Heart right ventricle (tissue), 16 donors: ENCODE data around the gene RAB11A. TPM values are rescaled to one million over a fixed set of nuclear protein-coding genes. Genes with fewer than 3 reads are reported as not detected.

ENCODE experiments used
- ATAC-seq, 8 donors: fragments of 200-7000 bp; cut with Tn5 transposase; one replicate each; pipeline ENCODE4 v1.9.1; 2020; ENCODE audit warnings: mild to moderate bottlenecking in 8 of 8, moderate library complexity in 8 of 8, moderate number of reproducible peaks in 1 of 8
- DNase-seq, 2 donors: peaks; one replicate each; pipeline ENCODE4 v3.0.0-alpha.2; 2020
- H3K27ac ChIP-seq, 10 donors: fragments of 200-600 bp; sonication (generic) in 2 of 10; one replicate each; pipeline versions ENCODE4 v1.5.0 to v1.8.0; 2020 to 2022; ENCODE audit warnings: mild to moderate bottlenecking in 3 of 10
- H3K27me3 ChIP-seq, 7 donors: fragments of 200-600 bp; one replicate each; pipeline ENCODE4 v1.8.0; 2021 to 2022; ENCODE audit warnings: mild to moderate bottlenecking in 2 of 7
- H3K36me3 ChIP-seq, 9 donors: fragments of 200-600 bp; sonication (generic) in 1 of 9; one replicate each; pipeline versions ENCODE4 v1.5.0 to v1.8.0; 2020 to 2022; ENCODE audit warnings: mild to moderate bottlenecking in 2 of 9
- H3K4me1 ChIP-seq, 9 donors: fragments of 200-600 bp; sonication (generic) in 1 of 9; one replicate each; pipeline versions ENCODE4 v1.5.0 to v1.8.0; 2020 to 2022; ENCODE audit warnings: mild to moderate bottlenecking in 4 of 9
- H3K4me3 ChIP-seq, 10 donors: fragments of 200-600 bp; sonication (generic) in 2 of 10; one replicate each; pipeline versions ENCODE4 v1.5.0 to v1.8.0; 2020 to 2022; ENCODE audit warnings: mild to moderate bottlenecking in 7 of 10, moderate library complexity in 2 of 10
- H3K9me3 ChIP-seq, 11 donors: fragments of 200-600 bp in 10 of 11; sonication (generic) in 2 of 11; one replicate each; pipeline versions ENCODE4 v1.5.0 to v1.8.0; 2013 to 2022; ENCODE audit warnings: mild to moderate bottlenecking in 2 of 11, control low read depth in 1 of 11, moderate library complexity in 1 of 11
- WGBS, 2 donors: extraction: QIAGEN DNeasy Blood & Tissue Kit; methylation state at CpG; one replicate each; pipeline ENCODE4 v1.1.7; 2013; ENCODE audit warnings: inconsistent platforms in 1 of 2; 5-methylcytosine and 5-hydroxymethylcytosine counted together
- intact Hi-C, 10 donors: fragments of 100-400 bp; cut with DNase I; formaldehyde crosslinking; loops; one replicate each; pipeline versions ENCODE4 v1.11.1 to v1.14.2; 2022
- polyA plus RNA-seq, 2 donors: library from polyadenylated mRNA; stranded (reverse); fragments of 200-250 nt; gene quantifications; one replicate each; pipeline ENCODE4 v1.2.3, GENCODE V29; 2013
- total RNA-seq, 10 donors: library from RNA; stranded (reverse); fragmentation: NEBNext Ultra II Directional in 3 of 10; extraction: Animal tissue kit (Norgen Biotek cat#: 25700) in 3 of 10; gene quantifications; one replicate each; pipeline versions ENCODE4 v1.2.1 to v1.2.4, GENCODE V29; 2021 to 2023
- TF ChIP-seq, protein P1 (sequence below), 9 donors: fragments of 200-600 bp; sonication (generic) in 2 of 9; IDR thresholded peaks; one replicate each; pipeline versions ENCODE4 v1.5.0 to v1.8.0; 2021 to 2022; ENCODE audit warnings: antibody characterized with exemption in 9 of 9, mild to moderate bottlenecking in 5 of 9, moderate library complexity in 1 of 9
- donor health status: Arrhythmogenic right ventricular cardiomyopathy.
- donor health status: ischemic (EF 13 %, LVEDD 7.1; RV severe dilation, severe dysfunction).
- donor health status: healthy with polysubstance abuse.
- donor health status: DM: no; HTN: yes; CAD: no.
- donor health status: DM: no; HTN: no; CAD: no.
- donor health status: ischemic (EF 25% LVEDD 6.9; RV normal size, moderate dysfunction).
- donor health status: ischemic (EF 25% LVEDD 5.7; RV mildly dilated, moderate dysfunction).
- donor health status: healthy.
- donor health status: DM: yes; HTN: yes; CAD: no.
- donor health status: Ischemic cardiomyopathy.
- donor health status: ischemic (EF 35%, LVEDD 5.7; RV mildly dilated, moderate dysfunction).
- donor health status: nonischemic (EF 11% LVEDD 7.7; RV severe dilation, severe dysfunction).
- donor health status: DM: yes; HTN: yes; CAD: no.
- donor health status: PGD.
- donor health status: ischemic (EF 29% LVEDD 5.4; RV normal size, mild dysfunction).
- donor health status: nonischemic (EF 23%, LVEDD 6.1; RV moderate dilation, normal function).

Gene RAB11A
- total and polyA plus RNA-seq, 12 donors, result 28.5 to 211 (median 150) TPM

- no peak for DNase-seq
- intact Hi-C loops, result loop anchor here in 8 of 10 donors (5.0 to 10.0 kb wide), 5 partner anchors 273 to 368 kb away; no protein-coding TSS in a partner anchor
- WGBS, 2 donors, result 96% methylated on average over 9 of the region's 9 CpGs
Measured at GRCh38 chr15:65919353-65919752, 50.1 kb downstream of the RAB11A start.

GRCh38 chr15:65920121-65920520 lies 50.8 kb downstream of the RAB11A start:
- Histone ChIP-seq H3K27me3 (no peaks in the 10 kb centered on the region), H3K9me3 (no peaks in the 10 kb centered on the region), H3K36me3 (peaks cover 0 to 9% (median 0%) of the 10 kb centered on the region in 9 donors), H3K4me3 (no peak overlapping the region), H3K27ac (no peak overlapping the region), H3K4me1 (peaks cover 0 to 21% (median 10%) of the 10 kb centered on the region in 9 donors)
- no peak for DNase-seq
- WGBS, 2 donors, result 44 to 54% methylated on average over 1 of the region's 1 CpG
- intact Hi-C loops, result loop anchor here in 2 of 10 donors (10.0 kb wide), 2 partner anchors 265 to 365 kb away; no protein-coding TSS in a partner anchor
- no peak for ATAC-seq
- TF ChIP-seq, protein P1, sequence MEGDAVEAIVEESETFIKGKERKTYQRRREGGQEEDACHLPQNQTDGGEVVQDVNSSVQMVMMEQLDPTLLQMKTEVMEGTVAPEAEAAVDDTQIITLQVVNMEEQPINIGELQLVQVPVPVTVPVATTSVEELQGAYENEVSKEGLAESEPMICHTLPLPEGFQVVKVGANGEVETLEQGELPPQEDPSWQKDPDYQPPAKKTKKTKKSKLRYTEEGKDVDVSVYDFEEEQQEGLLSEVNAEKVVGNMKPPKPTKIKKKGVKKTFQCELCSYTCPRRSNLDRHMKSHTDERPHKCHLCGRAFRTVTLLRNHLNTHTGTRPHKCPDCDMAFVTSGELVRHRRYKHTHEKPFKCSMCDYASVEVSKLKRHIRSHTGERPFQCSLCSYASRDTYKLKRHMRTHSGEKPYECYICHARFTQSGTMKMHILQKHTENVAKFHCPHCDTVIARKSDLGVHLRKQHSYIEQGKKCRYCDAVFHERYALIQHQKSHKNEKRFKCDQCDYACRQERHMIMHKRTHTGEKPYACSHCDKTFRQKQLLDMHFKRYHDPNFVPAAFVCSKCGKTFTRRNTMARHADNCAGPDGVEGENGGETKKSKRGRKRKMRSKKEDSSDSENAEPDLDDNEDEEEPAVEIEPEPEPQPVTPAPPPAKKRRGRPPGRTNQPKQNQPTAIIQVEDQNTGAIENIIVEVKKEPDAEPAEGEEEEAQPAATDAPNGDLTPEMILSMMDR (IDR thresholded peaks at IDR 0.05), result no peak

More at GRCh38 chr15:65919353-65919752, 50.1 kb downstream of the RAB11A start:
- H3K4me3 ChIP-seq, result no peak overlapping the region
- TF ChIP-seq, protein P1 (IDR thresholded peaks at IDR 0.05), result no peak
- H3K36me3 ChIP-seq, result peaks cover 0 to 9% (median 0%) of the 10 kb centered on the region in 9 donors
- H3K4me1 ChIP-seq, result peaks cover 0 to 21% (median 10%) of the 10 kb centered on the region in 9 donors
- ATAC-seq, result no peak
- no peaks in the 10 kb centered on the region for H3K27me3 ChIP-seq
- H3K27ac ChIP-seq, result no peak overlapping the region
- H3K9me3 ChIP-seq, result no peaks in the 10 kb centered on the region

GRCh38 chr15:65920825-65921309 lies 51.6 kb downstream of the RAB11A start:
- H3K36me3 ChIP-seq, result peaks cover 0 to 9% (median 0%) of the 10 kb centered on the region in 9 donors
- H3K9me3 ChIP-seq, result no peaks in the 10 kb centered on the region
- WGBS, 2 donors, result 78 to 83% methylated on average over 4 of the region's 4 CpGs
- H3K27ac ChIP-seq, result no peak overlapping the region
- H3K4me3 ChIP-seq, result no peak overlapping the region
- no peaks in the 10 kb centered on the region for H3K27me3 ChIP-seq
- intact Hi-C loops, result loop anchor here in 2 of 10 donors (10.0 kb wide), 2 partner anchors 264 to 364 kb away; no protein-coding TSS in a partner anchor
- TF ChIP-seq, protein P1 (IDR thresholded peaks at IDR 0.05), result no peak
- DNase-seq (no peak), ATAC-seq (no peak)
- peaks cover 0 to 21% (median 10%) of the 10 kb centered on the region in 9 donors for H3K4me1 ChIP-seq

GRCh38 chr15:65921780-65922179 lies 52.5 kb downstream of the RAB11A start:
- intact Hi-C loops, result loop anchor here in 2 of 10 donors (10.0 kb wide), 2 partner anchors 263 to 363 kb away; no protein-coding TSS in a partner anchor
- H3K9me3 ChIP-seq, result no peaks in the 10 kb centered on the region
- no peak overlapping the region for H3K4me3 ChIP-seq
- no peak overlapping the region for H3K27ac ChIP-seq
- TF ChIP-seq, protein P1 (IDR thresholded peaks at IDR 0.05), result no peak
- 59 to 72% methylated on average over 5 of the region's 5 CpGs for whole genome bisulfite sequencing, 2 donors
- no peaks in the 10 kb centered on the region for H3K27me3 ChIP-seq
- no peak for DNase-seq
- H3K4me1 ChIP-seq, result peaks cover 0 to 15% (median 5%) of the 10 kb centered on the region in 9 donors
- peaks cover 0 to 9% (median 0%) of the 10 kb centered on the region in 9 donors for H3K36me3 ChIP-seq
- no peak for ATAC-seq
